Duodenal mucosa (tissue), 2 donors: ENCODE data around the gene GPR148.

Source experiments
- H3K27ac ChIP-seq: one replicate; pipeline ENCODE4 v1.7.0; 2013; ENCODE audit warnings: low read depth, low read length
- H3K27me3 ChIP-seq, 2 donors: one replicate each; pipeline ENCODE4 v1.7.0; 2013; ENCODE audit warnings: low read length in 2 of 2, control low read depth in 1 of 2; ENCODE audit not compliant: insufficient read depth in 2 of 2, control insufficient read depth in 1 of 2
- H3K36me3 ChIP-seq, 2 donors: one replicate each; pipeline ENCODE4 v1.7.0; 2013; ENCODE audit warnings: low read length in 2 of 2, control low read depth in 1 of 2; ENCODE audit not compliant: insufficient read depth in 2 of 2, control insufficient read depth in 1 of 2
- H3K4me1 ChIP-seq, 2 donors: one replicate each; pipeline ENCODE4 v1.7.0; 2013; ENCODE audit warnings: low read length in 2 of 2, control low read depth in 1 of 2; ENCODE audit not compliant: insufficient read depth in 2 of 2, control insufficient read depth in 1 of 2
- H3K4me3 ChIP-seq, 2 donors: one replicate each; pipeline ENCODE4 v1.7.0; 2013; ENCODE audit warnings: low read length in 2 of 2, low read depth in 1 of 2
- H3K9ac ChIP-seq, 2 donors: one replicate each; pipeline ENCODE4 v1.7.0; 2013; ENCODE audit warnings: low read length in 2 of 2, low read depth in 1 of 2
- H3K9me3 ChIP-seq, 2 donors: one replicate each; pipeline ENCODE4 v1.7.0; 2013; ENCODE audit warnings: low read length in 2 of 2, control low read depth in 1 of 2; ENCODE audit not compliant: control insufficient read depth in 1 of 2

GPR148 gene

GRCh38 chr2:130767408-130767775 lies 38.5 kb downstream of the GPR148 start:
- H3K27me3 ChIP-seq: no peaks in the 10 kb centered on the region
- no peaks in the 10 kb centered on the region for H3K4me1 ChIP-seq
- H3K9me3 ChIP-seq: no peaks in the 10 kb centered on the region
- H3K27ac ChIP-seq: no peak overlapping the region
- no peak overlapping the region for H3K9ac ChIP-seq
- H3K36me3 ChIP-seq: no peaks in the 10 kb centered on the region
- no peak overlapping the region for H3K4me3 ChIP-seq

GRCh38 chr2:130768191-130768855 lies 39.5 kb downstream of the GPR148 start:
- no peak overlapping the region for H3K9ac ChIP-seq
- no peak overlapping the region for H3K27ac ChIP-seq
- no peaks in the 10 kb centered on the region for H3K9me3 ChIP-seq
- no peaks in the 10 kb centered on the region for H3K36me3 ChIP-seq
- H3K4me1 ChIP-seq: no peaks in the 10 kb centered on the region
- H3K27me3 ChIP-seq: no peaks in the 10 kb centered on the region
- no peak overlapping the region for H3K4me3 ChIP-seq

GRCh38 chr2:130769343-130769907 lies 40.6 kb downstream of the GPR148 start:
- Histone ChIP-seq H3K4me1 (no peaks in the 10 kb centered on the region), H3K27ac (no peak overlapping the region), H3K9me3 (no peaks in the 10 kb centered on the region), H3K36me3 (no peaks in the 10 kb centered on the region), H3K4me3 (no peak overlapping the region), H3K27me3 (no peaks in the 10 kb centered on the region), H3K9ac (no peak overlapping the region)

GRCh38 chr2:130776550-130776949 lies 47.7 kb downstream of the GPR148 start:
- Histone ChIP-seq H3K27me3 (no peaks in the 10 kb centered on the region), H3K36me3 (no peaks in the 10 kb centered on the region), H3K9ac (no peak overlapping the region), H3K27ac (no peak overlapping the region), H3K4me3 (no peak overlapping the region), H3K4me1 (no peaks in the 10 kb centered on the region), H3K9me3 (no peaks in the 10 kb centered on the region)

GRCh38 chr2:130778781-130779180 lies 49.9 kb downstream of the GPR148 start:
- Histone ChIP-seq H3K4me3 (no peak overlapping the region), H3K36me3 (no peaks in the 10 kb centered on the region), H3K27ac (no peak overlapping the region), H3K27me3 (no peaks in the 10 kb centered on the region), H3K4me1 (no peaks in the 10 kb centered on the region), H3K9ac (no peak overlapping the region), H3K9me3 (no peaks in the 10 kb centered on the region)
